Endothelial cell of umbilical vein (primary cell): ENCODE results near the gene DACT1. TPM values are rescaled to one million over a fixed set of nuclear protein-coding genes. Genes with fewer than 3 reads are reported as not detected.

Source experiments
- BruUV-seq: library from RNA; stranded (reverse); fragments of 400-500 nt; replicated peaks from 2 replicates; lab custom pipeline; 2021; lab: Mats Ljungman, UMichigan
- CTCF ChIA-PET: fragments of 300-600, 350-600 bp; sonication (Branson Sonifier 250); formaldehyde crosslinking; loops from one replicate; lab custom pipeline; 2021; ENCODE audit warnings: antibody characterized with exemption, inconsistent platforms; lab: Charles Lee
- POLR2A ChIA-PET: fragments of 300-600, 350-600 bp; sonication (Branson Sonifier 250); formaldehyde crosslinking; loops from one replicate; lab custom pipeline; 2021; ENCODE audit warnings: antibody characterized with exemption, inconsistent platforms; lab: Charles Lee
- DNase-seq: peaks from one replicate; pipeline ENCODE4 v3.0.0-alpha.2; 2011; ENCODE audit warnings: low read depth, low spot score
- FAIRE-seq: peaks from 2 replicates; lab custom pipeline; 2011; peaks lifted over from hg19 to GRCh38; lab: Jason Lieb, UNC
- H2AFZ ChIP-seq: 2 replicates; pipeline ENCODE4 v1.6.0; 2012; ENCODE audit warnings: low read depth, low read length, control low read depth, inconsistent platforms
- H3K27ac ChIP-seq: 2 replicates; pipeline ENCODE4 v1.5.1; 2011; ENCODE audit warnings: low read depth, mild to moderate bottlenecking, control low read depth, low read length, moderate library complexity; ENCODE audit not compliant: insufficient read depth
- H3K27me3 ChIP-seq, 2 experiments: 2 replicates each; pipeline versions ENCODE4 v1.6.0 to v1.6.1; 2011; ENCODE audit warnings: low read length in 2 of 2, mixed read lengths in 1 of 2; ENCODE audit not compliant: control insufficient read depth in 2 of 2, insufficient read depth in 2 of 2
- H3K36me3 ChIP-seq, 2 experiments: 2 replicates in 1 of 2; 3 replicates in 1 of 2; pipeline ENCODE4 v1.5.1; 2011; ENCODE audit warnings: low read length in 2 of 2, mild to moderate bottlenecking in 1 of 2, moderate library complexity in 1 of 2; ENCODE audit not compliant: control insufficient read depth in 2 of 2, insufficient read depth in 2 of 2; ENCODE audit errors: extremely low read depth in 1 of 2
- H3K4me1 ChIP-seq: 3 replicates; pipeline ENCODE4 v1.5.1; 2011; ENCODE audit warnings: mild to moderate bottlenecking, low read length; ENCODE audit not compliant: control insufficient read depth, insufficient read depth; ENCODE audit errors: extremely low read depth
- H3K4me2 ChIP-seq: 2 replicates; pipeline ENCODE4 v1.6.1; 2011; ENCODE audit warnings: low read length, control low read depth, mixed read lengths; ENCODE audit not compliant: insufficient read depth
- H3K4me3 ChIP-seq, 3 experiments: fragments of 200-600 bp in 1 of 3; sonication (generic), shearing (Covaris generic) in 1 of 3; replicated peaks in 1 of 3; 2 replicates each; pipeline ENCODE4 v1.5.1; 2011 to 2016; ENCODE audit warnings: control low read depth in 3 of 3, low read length in 3 of 3, mild to moderate bottlenecking in 2 of 3, inconsistent platforms in 1 of 3, low read depth in 1 of 3, moderate library complexity in 1 of 3; ENCODE audit not compliant: insufficient read depth in 1 of 3
- H3K79me2 ChIP-seq: 2 replicates; pipeline ENCODE4 v1.6.0; 2012; ENCODE audit warnings: low read length, inconsistent platforms; ENCODE audit not compliant: control insufficient read depth, insufficient read depth
- H3K9ac ChIP-seq: replicated peaks from 2 replicates; pipeline ENCODE3; 2011; ENCODE audit warnings: low read length, control low read depth; ENCODE audit not compliant: insufficient read depth; ENCODE audit errors: extremely low read depth
- H3K9me1 ChIP-seq: replicated peaks from 3 replicates; pipeline ENCODE4 v1.6.0; 2011; ENCODE audit warnings: mild to moderate bottlenecking, low read length; ENCODE audit not compliant: control insufficient read depth, insufficient read depth; ENCODE audit errors: extremely low read depth
- H3K9me3 ChIP-seq: replicated peaks from 2 replicates; pipeline ENCODE4 v1.5.1; 2012; ENCODE audit warnings: low read length, inconsistent platforms; ENCODE audit not compliant: control insufficient read depth, insufficient read depth
- H4K20me1 ChIP-seq: replicated peaks from 2 replicates; pipeline ENCODE3; 2011; ENCODE audit warnings: mild to moderate bottlenecking, low read length; ENCODE audit not compliant: control insufficient read depth, insufficient read depth; ENCODE audit errors: extremely low read depth
- EZH2 ChIP-seq: IDR thresholded peaks from 2 replicates; pipeline ENCODE4 v1.6.1; 2012; ENCODE audit warnings: borderline replicate concordance, low read depth, mild to moderate bottlenecking, moderate library complexity, low read length, inconsistent platforms; ENCODE audit not compliant: severe bottlenecking
- FOS ChIP-seq: IDR thresholded peaks from 2 replicates; pipeline ENCODE4 v1.6.1; 2011; ENCODE audit warnings: mild to moderate bottlenecking, low read length, moderate library complexity, borderline replicate concordance; ENCODE audit not compliant: insufficient read depth
- GATA2 ChIP-seq: IDR thresholded peaks from 2 replicates; pipeline ENCODE4 v1.7.0; 2011; ENCODE audit warnings: low read depth, mild to moderate bottlenecking, moderate library complexity, mixed read lengths, low read length; ENCODE audit not compliant: insufficient read length, insufficient read depth
- JUN ChIP-seq: IDR thresholded peaks from 2 replicates; pipeline ENCODE4 v1.6.1; 2011; ENCODE audit warnings: borderline replicate concordance, low read depth; ENCODE audit not compliant: insufficient read length, insufficient read depth
- MAX ChIP-seq: IDR thresholded peaks from 2 replicates; pipeline ENCODE4 v1.6.1; 2011; ENCODE audit not compliant: insufficient read depth, insufficient read length
- MYC ChIP-seq: IDR thresholded peaks from one replicate; pipeline ENCODE4 v1.6.1; 2011; ENCODE audit warnings: mild to moderate bottlenecking, low read depth, low read length
- POLR2A ChIP-seq: IDR thresholded peaks from 2 replicates; pipeline ENCODE4 v1.6.1; 2012; ENCODE audit warnings: low read depth, mild to moderate bottlenecking, control low read depth, low read length
- dilution Hi-C: fragments of 300-500 bp; cut with MboI; formaldehyde crosslinking; loops from one replicate; pipeline ENCODE4 v1.15.0; 2019; ENCODE audit warnings: low sequenced_read_pairs; ENCODE audit not compliant: extremely low pct_ligation_motif_present
- intact Hi-C: fragments of 100-400 bp; cut with micrococcal nuclease; formaldehyde crosslinking; loops from one replicate; pipeline ENCODE4 v1.10.0; 2022
- polyA plus RNA-seq, 4 experiments: library from polyadenylated mRNA; depleted of rRNA in 3 of 4; stranded (reverse) in 3 of 4; unstranded in 1 of 4; fragments of >200 nt; gene quantifications; 2 replicates each; pipeline versions ENCODE4 v1.2.1 to v1.2.3, GENCODE V29; 2011 to 2012; ENCODE audit warnings: missing spikeins in 1 of 4
- total RNA-seq: library from RNA; stranded (reverse); gene quantifications from 2 replicates; pipeline ENCODE4 v1.2.3, GENCODE V29; 2021

The DACT1 gene
- total and polyA plus RNA-seq, 2 donors (not counting 3 experiments of a cell fraction or from before 2014, with no cell fraction given), result 0.21 to 0.27 TPM

- Histone ChIP-seq H3K9ac (no peak overlapping the region), H4K20me1 (no peaks in the 10 kb centered on the region), H3K27me3 (no peaks in the 10 kb centered on the region), H2AFZ (no peak overlapping the region), H3K4me2 (no peak overlapping the region), H3K9me1 (no peaks in the 10 kb centered on the region), H3K9me3 (no peaks in the 10 kb centered on the region), H3K36me3 (no peaks in the 10 kb centered on the region), H3K4me3 (no peak overlapping the region), H3K4me1 (no peaks in the 10 kb centered on the region), H3K27ac (no peak overlapping the region), H3K79me2 (no peaks in the 10 kb centered on the region)
- BruUV-seq, result no TSS peak
- intact Hi-C loops, result no loop called here
- ChIA-PET POLR2A (no interaction called here), CTCF (no interaction called here)
- dilution Hi-C loops, result no loop called here
- DNase-seq (no peak), FAIRE-seq (no peak)
- TF ChIP-seq FOS (no peak), MAX (no peak), GATA2 (no peak), EZH2 (no peak), MYC (no peak), JUN (no peak), POLR2A (no peak)
Observed at GRCh38 chr14:58598028-58598803, 39.5 kb upstream of the DACT1 start.
